A549 (cell line): Measurements from ENCODE around the gene E2F2. TPM values are rescaled to one million over a fixed set of nuclear protein-coding genes. Genes with fewer than 3 reads are reported as not detected.
"Not testable (repeated sequence)": the region's sequence is repeated elsewhere in the genome, so short reads cannot be mapped to it uniquely, and the experiment has no call there.

Source experiments
- ATAC-seq, 2 experiments: fragments of 200-7000 bp in 1 of 2; fragments of >200 bp in 1 of 2; cut with Nextera tagmentation in 1 of 2; cut with Tn5 transposase in 1 of 2; 3 replicates each; pipeline versions ENCODE4 v1.8.0 to v1.9.1; 2018 to 2020; ENCODE audit warnings: mild to moderate bottlenecking in 1 of 2, moderate library complexity in 1 of 2
- CTCF ChIA-PET: fragments of 300-600 bp; sonication (Branson Sonifier 250); formaldehyde crosslinking; extraction: SDS; loops from one replicate; lab custom pipeline; 2021; ENCODE audit warnings: antibody characterized with exemption, inconsistent platforms; lab: Yijun Ruan, JAX
- POLR2A ChIA-PET: fragments of 350-600 bp; formaldehyde crosslinking; extraction: SDS; loops from one replicate; lab custom pipeline; 2021; ENCODE audit warnings: antibody characterized with exemption, inconsistent platforms; lab: Yijun Ruan, JAX
- DNase-seq, 2 experiments: peaks; one replicate each; pipeline versions ENCODE4 v3.0.0 to v3.0.0-alpha.2; 2011 to 2016; ENCODE audit warnings: low read depth in 1 of 2, low spot score in 1 of 2
- FAIRE-seq: peaks from 2 replicates; lab custom pipeline; 2011; peaks lifted over from hg19 to GRCh38; lab: Jason Lieb, UNC
- H3K27ac ChIP-seq, 2 experiments: fragments of >200 bp; sonication (Bioruptor Twin); formaldehyde crosslinking; 3 replicates each; pipeline ENCODE4 v1.5.1; 2016 to 2017
- H3K4me1 ChIP-seq: fragments of >200 bp; sonication (Bioruptor Twin); formaldehyde crosslinking; 3 replicates; pipeline ENCODE4 v1.6.1; 2016
- H3K4me2 ChIP-seq: fragments of >200 bp; sonication (Bioruptor Twin); formaldehyde crosslinking; 3 replicates; pipeline ENCODE4 v1.6.1; 2016
- H3K4me3 ChIP-seq: fragments of >200 bp; sonication (Bioruptor Twin); formaldehyde crosslinking; 3 replicates; pipeline ENCODE4 v1.5.1; 2016
- H3K9me3 ChIP-seq: fragments of >200 bp; sonication (Bioruptor Twin); formaldehyde crosslinking; 3 replicates; pipeline ENCODE4 v1.6.1; 2016
- ATOH8 ChIP-seq: fragments of 250-450 bp; sonication (Bioruptor Pico); IDR thresholded peaks from 2 replicates; pipeline ENCODE4 v1.5.0; 2020; ENCODE audit warnings: low read depth, mild to moderate bottlenecking, moderate library complexity
- CBX8 ChIP-seq: fragments of 200-600 bp; sonication (generic); IDR thresholded peaks from 2 replicates; pipeline ENCODE4 v1.6.1; 2016
- CEBPB ChIP-seq, 2 experiments: fragments of >200 bp in 1 of 2; sonication (Bioruptor Twin) in 1 of 2; formaldehyde crosslinking in 1 of 2; IDR thresholded peaks; 2 replicates each; pipeline ENCODE4 v1.6.1; 2012 to 2016
- CHD4 ChIP-seq: fragments of 200-600 bp; sonication (generic); IDR thresholded peaks from 2 replicates; pipeline ENCODE4 v1.6.1; 2016; ENCODE audit warnings: antibody characterized with exemption, mild to moderate bottlenecking, borderline replicate concordance
- CTCF ChIP-seq: fragments of >200 bp; sonication (Bioruptor Twin); formaldehyde crosslinking; IDR thresholded peaks from 3 replicates; pipeline ENCODE4 v1.5.1; 2016
- E2F6 ChIP-seq: IDR thresholded peaks from 2 replicates; pipeline ENCODE4 v1.6.1; 2012; ENCODE audit warnings: low read depth, borderline replicate concordance
- EHF ChIP-seq: fragments of 250-450 bp; sonication (Bioruptor Pico); IDR thresholded peaks from 2 replicates; pipeline ENCODE4 v1.5.0; 2020; ENCODE audit warnings: mild to moderate bottlenecking
- ELK1 ChIP-seq: fragments of 150-350 bp; IDR thresholded peaks from 2 replicates; pipeline ENCODE4 v1.6.1; 2014; ENCODE audit warnings: low read depth, mild to moderate bottlenecking, low read length
- EP300 ChIP-seq, 2 experiments: fragments of >200 bp; sonication (Bioruptor Twin); formaldehyde crosslinking; IDR thresholded peaks; 2 replicates in 1 of 2; 3 replicates in 1 of 2; pipeline ENCODE4 v1.6.1; 2016 to 2017
- ESRRA ChIP-seq: fragments of 150-350 bp; IDR thresholded peaks from 2 replicates; pipeline ENCODE4 v1.6.1; 2014; ENCODE audit warnings: mild to moderate bottlenecking, low read length, borderline replicate concordance
- FOSB ChIP-seq: fragments of 250-450 bp; sonication (Bioruptor Pico); IDR thresholded peaks from 2 replicates; pipeline ENCODE4 v1.5.0; 2020; ENCODE audit warnings: mild to moderate bottlenecking, moderate library complexity
- FOXS1 ChIP-seq: fragments of 250-450 bp; sonication (Bioruptor Pico); IDR thresholded peaks from 2 replicates; pipeline ENCODE4 v1.5.0; 2020; ENCODE audit warnings: mild to moderate bottlenecking, moderate library complexity
- GATA3 ChIP-seq: IDR thresholded peaks from 2 replicates; pipeline ENCODE4 v1.6.1; 2012; ENCODE audit warnings: borderline replicate concordance
- HEYL ChIP-seq: fragments of 250-450 bp; sonication (Bioruptor Pico); IDR thresholded peaks from 2 replicates; pipeline ENCODE4 v1.8.0; 2021; ENCODE audit warnings: mild to moderate bottlenecking, moderate library complexity
- HMGXB4 ChIP-seq: fragments of 250-450 bp; sonication (Bioruptor Pico); IDR thresholded peaks from 2 replicates; pipeline ENCODE4 v1.5.0; 2021; ENCODE audit warnings: mild to moderate bottlenecking, moderate library complexity, borderline replicate concordance
- HOXB5 ChIP-seq: fragments of 250-450 bp; sonication (Bioruptor Pico); IDR thresholded peaks from 2 replicates; pipeline ENCODE4 v1.5.0; 2020; ENCODE audit warnings: mild to moderate bottlenecking, moderate library complexity
- MAFK ChIP-seq: fragments of 450-650 bp; IDR thresholded peaks from 2 replicates; pipeline ENCODE4 v1.6.1; 2014; ENCODE audit not compliant: partially characterized antibody
- MAZ ChIP-seq: fragments of 150-350 bp; IDR thresholded peaks from 2 replicates; pipeline ENCODE4 v1.6.1; 2014; ENCODE audit warnings: antibody characterized with exemption, low read depth, low read length, borderline replicate concordance
- NFE2L2 ChIP-seq: fragments of 150-350 bp; conservative IDR thresholded peaks from 2 replicates; pipeline ENCODE4 v1.6.1; 2014; ENCODE audit warnings: low read length
- NPAS2 ChIP-seq: fragments of 250-450 bp; sonication (Bioruptor Pico); IDR thresholded peaks from 2 replicates; pipeline ENCODE4 v1.8.0; 2022; ENCODE audit warnings: mild to moderate bottlenecking, moderate library complexity, borderline replicate concordance
- PHF8 ChIP-seq: fragments of 200-600 bp; sonication (generic); IDR thresholded peaks from 2 replicates; pipeline ENCODE4 v1.6.1; 2016; ENCODE audit warnings: low read depth, mild to moderate bottlenecking, antibody characterized with exemption, moderate library complexity, borderline replicate concordance
- RAD21 ChIP-seq, 2 experiments: fragments of >200 bp in 1 of 2; sonication (Bioruptor Twin) in 1 of 2; formaldehyde crosslinking in 1 of 2; IDR thresholded peaks in 1 of 2; conservative IDR thresholded peaks in 1 of 2; 2 replicates in 1 of 2; 3 replicates in 1 of 2; pipeline ENCODE4 v1.6.1; 2012 to 2018; ENCODE audit warnings: inconsistent platforms in 1 of 2
- RFX5 ChIP-seq: fragments of 450-650 bp; IDR thresholded peaks from 2 replicates; pipeline ENCODE4 v1.7.1; 2014; ENCODE audit warnings: antibody characterized with exemption, mild to moderate bottlenecking, moderate library complexity
- RNF2 ChIP-seq: fragments of 200-600 bp; sonication (generic); IDR thresholded peaks from 2 replicates; pipeline ENCODE4 v1.6.1; 2016; ENCODE audit warnings: low read depth, mild to moderate bottlenecking, antibody characterized with exemption, moderate library complexity, borderline replicate concordance
- SMC3 ChIP-seq: fragments of >200 bp; sonication (Bioruptor Twin); formaldehyde crosslinking; IDR thresholded peaks from 3 replicates; pipeline ENCODE4 v1.6.1; 2018; ENCODE audit warnings: inconsistent platforms
- TFCP2L1 ChIP-seq: fragments of 250-450 bp; sonication (Bioruptor Pico); IDR thresholded peaks from 2 replicates; pipeline ENCODE4 v1.5.0; 2021; ENCODE audit warnings: mild to moderate bottlenecking
- ZC3H11A ChIP-seq: fragments of 450-650 bp; IDR thresholded peaks from 2 replicates; pipeline ENCODE4 v1.6.1; 2014; ENCODE audit warnings: antibody characterized with exemption, mild to moderate bottlenecking
- WGBS: methylation state at CpG from one replicate; pipeline ENCODE4 v1.1.6; 2017; ENCODE audit errors: missing lambda C conversion rate; 5-methylcytosine and 5-hydroxymethylcytosine counted together
- polyA plus RNA-seq, 4 experiments: library from polyadenylated mRNA; depleted of rRNA in 3 of 4; stranded (reverse); fragments of >200 nt; fragmentation: RNase III in 1 of 4; extraction: RNeasy Plus Mini Kit Qiagen cat#74134 plus additional on column Dnase treatment in 1 of 4; gene quantifications; 2 replicates in 3 of 4; 3 replicates in 1 of 4; pipeline ENCODE4 v1.2.3, GENCODE V29; 2011 to 2017

The E2F2 gene
- polyA plus RNA-seq, 2 of the 4 experiments (the other 2 are of a cell fraction): 0.90 to 3.4 TPM

GRCh38 chr1:23492776-23493175, 38.3 kb downstream of the E2F2 start:
- ATAC-seq, POLR2A ChIA-PET, DNase-seq, H3K4me3 ChIP-seq, H3K4me2 ChIP-seq, H3K27ac ChIP-seq, H3K9me3 ChIP-seq, H3K4me1 ChIP-seq, FAIRE-seq: not testable (repeated sequence)
- CTCF ChIA-PET: interaction anchor here (2.4 kb wide), 1 partner anchor 48 kb away, joined by 8 read pairs; no protein-coding TSS in a partner anchor
- WGBS: 70% methylated on average over 6 of the region's 6 CpGs

- no peak for DNase-seq
- ChIA-PET POLR2A (no interaction called here), CTCF (interaction anchor here (2.4 kb wide), 1 partner anchor 48 kb away, joined by 8 read pairs; no protein-coding TSS in a partner anchor)
- ATAC-seq: no peak
- H3K4me1 ChIP-seq: no peaks in the 10 kb centered on the region
- no peak overlapping the region for H3K4me3 ChIP-seq
- TF ChIP-seq HEYL (no peak), MAFK (no peak), MAZ (no peak), SMC3 (no peak), ESRRA (no peak), ZC3H11A (no peak), FOXS1 (CRISPR knock-in tag) (no peak), EP300 (IDR thresholded peaks at IDR 0.05) (no peak), RAD21 (conservative IDR thresholded peaks at IDR 0.05 in 1 of 2, IDR thresholded peaks at IDR 0.05 in 1 of 2) (no peak), ELK1 (no peak), FOSB (CRISPR knock-in tag) (no peak), CBX8 (no peak), ATOH8 (no peak), TFCP2L1 (CRISPR knock-in tag) (no peak), HMGXB4 (CRISPR knock-in tag) (no peak), CEBPB (IDR thresholded peaks at IDR 0.05) (no peak), EHF (no peak)
- TF ChIP-seq, all 56 proteins: peak for 0
- WGBS: 85% methylated on average over 3 of the region's 3 CpGs
- H3K9me3 ChIP-seq: no peaks in the 10 kb centered on the region
- no peak for FAIRE-seq
- no peak overlapping the region for H3K27ac ChIP-seq
- H3K4me2 ChIP-seq: no peak overlapping the region
Measured at GRCh38 chr1:23492132-23492720, 38.8 kb downstream of the E2F2 start.

GRCh38 chr1:23489842-23490241, 41.2 kb downstream of the E2F2 start:
- ATAC-seq (no peak), FAIRE-seq (no peak), DNase-seq (no peak)
- Histone ChIP-seq H3K9me3 (no peaks in the 10 kb centered on the region), H3K4me3 (no peak overlapping the region), H3K27ac (no peak overlapping the region), H3K4me2 (no peak overlapping the region), H3K4me1 (no peaks in the 10 kb centered on the region)
- ChIA-PET CTCF (no interaction called here), POLR2A (no interaction called here)
- WGBS: 40% methylated on average over 5 of the region's 5 CpGs
- TF ChIP-seq FOSB (CRISPR knock-in tag) (no peak), RFX5 (no peak), MAZ (no peak), CBX8 (no peak), CHD4 (no peak), RNF2 (no peak), CTCF (no peak), CEBPB (IDR thresholded peaks at IDR 0.05) (no peak), GATA3 (no peak), PHF8 (no peak), MAFK (no peak), HOXB5 (CRISPR knock-in tag) (no peak), E2F6 (no peak), NPAS2 (no peak), NFE2L2 (no peak)
